Measurements from ENCODE around the gene NCOA5.

GRCh38 chr20:46018112-46018511, 71.7 kb downstream of the NCOA5 start:
- TF ChIP-seq CTCF (IDR thresholded peaks at IDR 0.05) (no peak), POLR2A (IDR thresholded peaks at IDR 0.05) (no peak), EP300 (IDR thresholded peaks at IDR 0.05) (no peak), POLR2AphosphoS5 (IDR thresholded peaks at IDR 0.05) (no peak)
